ELF-1 (cell line): ENCODE data around the gene CDC42BPA.
"Not testable (repeated sequence)": the region's sequence is repeated elsewhere in the genome, so short reads cannot be mapped to it uniquely, and the experiment has no call there.

Experiments
- DNase-seq: peaks from one replicate; pipeline ENCODE4 v3.0.0-alpha.2; 2016; ENCODE audit warnings: low read depth, low spot score

CDC42BPA gene

DNA sequence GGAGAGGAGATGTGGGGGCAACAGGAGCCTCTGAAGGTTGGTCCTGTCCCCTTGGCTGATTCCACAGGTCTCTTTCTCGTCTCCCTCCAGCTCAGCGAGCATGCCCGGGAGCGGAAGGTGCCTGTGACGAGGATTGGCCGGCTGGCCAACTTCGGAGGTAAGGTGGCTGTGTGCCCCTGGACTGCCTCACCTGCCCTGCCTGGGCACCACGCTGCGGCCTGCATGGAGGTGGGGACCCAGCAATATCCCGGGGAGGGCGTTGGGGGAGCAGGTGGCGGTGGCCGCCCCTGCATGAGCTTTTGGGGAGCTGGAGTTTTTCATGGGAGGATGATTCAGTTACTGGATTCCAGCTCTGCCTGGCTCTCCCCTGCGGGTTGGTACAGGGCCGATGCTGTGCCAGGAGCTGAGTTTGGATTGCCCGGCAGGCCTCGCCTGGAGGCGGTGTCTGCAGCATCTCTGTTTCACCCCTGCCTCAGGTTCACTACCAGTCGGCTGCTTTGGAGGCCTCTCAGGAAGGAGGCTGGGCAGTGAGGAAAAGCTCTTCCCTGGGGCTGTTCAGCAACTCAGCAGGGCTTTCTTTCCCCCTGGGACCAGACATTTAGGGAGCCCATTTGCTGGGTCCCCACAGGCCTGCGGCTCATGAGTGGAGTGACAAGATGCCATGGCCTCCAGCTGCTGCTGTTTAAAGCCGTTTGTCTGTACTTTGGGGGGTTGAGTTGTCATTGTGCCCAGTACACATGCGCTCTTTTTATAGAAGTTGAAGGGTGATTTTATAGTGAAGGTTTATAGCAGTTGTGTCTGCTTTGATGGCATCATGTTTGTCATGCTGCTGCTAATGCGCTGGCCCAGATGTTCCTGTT lies 352.5 kb downstream of the CDC42BPA start:
- DNase-seq = no peak

DNA sequence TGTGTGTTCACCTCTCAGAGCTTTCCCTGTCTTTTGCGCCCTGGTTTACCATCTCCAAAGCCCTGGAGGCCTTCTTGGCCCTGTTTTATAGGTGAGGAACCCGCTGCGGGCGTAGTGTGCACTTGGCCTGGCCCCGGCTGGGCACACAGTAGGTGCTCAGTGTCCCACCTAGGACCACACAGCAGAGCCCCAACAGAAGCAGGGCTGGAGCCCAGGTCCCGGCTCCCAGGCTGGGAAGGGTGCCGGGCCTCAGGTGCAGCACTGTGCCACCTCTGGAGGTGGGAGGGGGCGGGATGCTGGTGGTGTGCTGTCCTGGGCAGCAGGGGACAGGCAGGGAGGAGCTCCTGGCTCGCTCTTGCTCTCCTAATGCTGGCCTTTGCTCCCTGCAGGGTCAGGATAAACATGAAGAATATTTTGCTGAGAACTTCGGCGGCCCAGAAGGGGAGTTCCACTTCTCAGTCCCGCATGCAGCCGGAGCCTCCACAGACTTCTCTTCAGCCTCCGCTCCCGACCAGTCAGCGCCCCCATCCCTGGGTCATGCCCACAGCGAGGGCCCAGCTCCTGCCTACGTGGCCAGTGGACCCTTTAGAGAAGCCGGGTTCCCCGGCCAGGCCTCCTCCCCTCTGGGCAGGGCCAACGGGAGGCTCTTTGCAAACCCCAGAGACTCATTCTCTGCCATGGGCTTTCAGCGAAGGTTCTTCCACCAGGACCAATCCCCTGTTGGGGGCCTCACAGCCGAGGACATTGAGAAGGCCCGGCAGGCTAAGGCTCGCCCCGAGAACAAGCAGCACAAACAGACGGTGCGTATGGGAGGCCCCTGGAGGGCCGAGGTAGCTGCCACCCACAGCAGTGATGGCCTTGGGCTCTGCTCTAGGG lies 353.4 kb downstream of the CDC42BPA start:
- DNase-seq = no peak

DNA sequence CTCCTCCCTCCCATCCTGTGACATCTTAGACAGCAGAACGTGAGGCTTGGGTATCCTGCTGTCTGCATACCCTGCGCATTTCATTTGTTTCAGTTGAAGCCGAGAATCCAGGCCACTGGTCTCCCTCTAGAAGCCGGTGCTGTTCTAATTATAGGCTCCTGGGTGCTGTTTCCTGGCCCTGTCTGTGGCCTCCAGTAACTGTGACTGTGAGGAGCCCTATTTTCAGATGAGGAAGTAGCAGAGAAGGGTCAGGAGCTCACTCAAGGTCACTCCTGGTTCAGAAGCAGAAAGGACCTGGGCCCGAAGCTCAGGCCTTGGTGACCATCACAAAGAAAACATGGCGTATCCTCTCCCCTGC lies 354.2 kb downstream of the CDC42BPA start:
- DNase-seq = no peak

DNA sequence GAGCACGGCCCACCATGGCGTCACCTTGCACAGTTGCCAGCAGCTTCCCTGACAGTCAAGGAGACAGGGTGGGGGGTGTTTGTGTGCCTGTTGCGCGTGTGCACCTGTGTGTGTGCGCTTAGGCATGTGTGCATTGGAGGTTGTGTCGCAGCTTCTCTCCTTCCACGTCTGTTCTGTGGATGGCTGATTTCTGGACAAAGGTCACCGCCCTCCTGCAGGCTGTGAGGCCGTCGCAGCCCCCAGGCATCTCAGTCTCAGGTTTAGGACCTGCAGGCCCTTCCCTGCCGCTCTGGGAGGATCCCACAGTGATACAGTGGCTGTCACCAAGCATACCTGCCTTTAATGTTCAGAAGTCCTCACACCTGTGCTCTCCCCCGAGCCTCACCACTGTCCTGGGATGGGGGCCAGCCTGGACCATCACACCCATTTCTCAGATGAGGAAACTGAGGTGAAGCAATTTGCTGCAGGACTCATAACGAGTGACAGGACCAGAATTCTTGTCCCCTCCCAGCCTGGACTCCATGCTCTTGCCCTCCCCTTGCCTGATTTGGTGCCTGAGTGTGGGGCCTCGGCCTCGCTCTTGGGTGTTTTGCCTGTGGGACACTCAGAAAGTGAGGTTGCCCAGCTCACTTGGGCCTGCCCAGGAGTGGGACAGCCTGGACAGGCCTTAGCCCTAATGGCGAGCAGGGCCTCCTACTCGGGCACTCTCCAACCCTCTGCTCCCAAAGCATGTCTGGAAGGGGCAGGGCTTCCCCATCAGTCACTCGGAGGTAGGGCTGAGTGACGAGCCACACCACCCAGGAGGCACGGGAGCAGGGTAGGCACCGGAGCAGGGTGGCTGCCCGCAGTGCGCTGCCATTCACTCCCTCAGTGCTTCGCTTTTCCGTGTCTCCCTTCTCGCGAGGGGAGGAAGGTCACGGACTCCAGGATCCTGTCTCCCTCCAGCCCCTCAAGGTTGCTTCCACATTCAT lies 355.6 kb downstream of the CDC42BPA start:
- DNase-seq = no peak

DNA sequence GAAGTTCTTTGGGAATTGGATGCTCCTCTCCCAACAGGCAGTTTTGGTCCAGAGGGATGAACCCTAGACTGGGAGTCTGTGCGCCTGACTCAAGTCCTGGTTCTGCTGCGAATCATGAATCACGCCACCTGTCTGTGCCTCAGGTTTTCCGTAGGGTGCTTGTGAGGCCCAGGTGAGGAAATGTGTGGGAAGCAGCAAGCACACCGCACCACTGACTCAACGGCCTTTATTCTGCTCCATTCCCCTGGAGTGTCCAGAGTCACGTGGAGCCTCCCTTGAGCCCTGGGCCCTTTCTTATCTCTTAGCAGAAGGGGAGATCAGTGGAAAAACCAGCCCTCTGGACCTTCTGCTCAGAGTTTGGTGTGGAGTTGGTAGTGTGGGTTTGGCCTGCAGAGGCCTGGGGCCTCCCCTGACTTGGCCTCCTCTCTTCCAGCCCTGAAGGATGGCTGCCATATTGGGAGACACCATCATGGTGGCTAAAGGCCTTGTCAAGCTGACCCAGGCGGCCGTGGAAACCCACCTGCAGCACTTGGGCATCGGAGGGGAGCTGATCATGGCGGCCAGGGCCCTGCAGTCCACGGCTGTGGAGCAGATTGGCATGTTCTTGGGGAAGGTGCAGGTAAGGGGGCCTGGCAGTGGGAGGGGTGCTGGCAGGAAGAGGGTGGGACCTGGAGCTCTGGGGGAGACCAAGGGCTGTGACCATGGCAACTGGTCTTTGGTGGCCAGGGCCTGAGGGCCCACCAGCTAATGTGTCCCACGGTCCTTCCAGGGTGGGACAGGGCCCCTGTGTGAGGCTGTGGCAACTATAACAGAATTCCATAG lies 357.1 kb downstream of the CDC42BPA start:
- DNase-seq = no peak

DNA sequence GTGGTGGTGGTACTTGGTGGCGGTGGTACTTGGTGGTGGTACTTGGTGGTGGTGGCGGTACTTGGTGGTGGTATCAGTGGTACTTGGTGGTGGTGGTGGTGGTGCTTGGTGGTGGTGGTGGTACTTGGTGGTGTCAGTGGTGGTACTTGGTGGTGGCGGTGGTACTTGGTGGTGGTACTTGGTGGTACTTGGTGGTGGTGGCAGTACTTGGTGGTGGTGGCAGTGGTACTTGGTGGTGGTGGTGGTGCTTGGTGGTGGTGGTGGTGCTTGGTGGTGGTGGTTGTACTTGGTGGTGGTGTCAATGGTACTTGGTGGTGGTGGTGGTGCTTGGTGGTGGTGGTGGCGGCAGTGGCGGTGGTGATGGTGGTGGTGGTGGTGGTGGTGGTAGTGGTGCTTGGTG lies 358.0 kb downstream of the CDC42BPA start:
- no peak for DNase-seq

DNA sequence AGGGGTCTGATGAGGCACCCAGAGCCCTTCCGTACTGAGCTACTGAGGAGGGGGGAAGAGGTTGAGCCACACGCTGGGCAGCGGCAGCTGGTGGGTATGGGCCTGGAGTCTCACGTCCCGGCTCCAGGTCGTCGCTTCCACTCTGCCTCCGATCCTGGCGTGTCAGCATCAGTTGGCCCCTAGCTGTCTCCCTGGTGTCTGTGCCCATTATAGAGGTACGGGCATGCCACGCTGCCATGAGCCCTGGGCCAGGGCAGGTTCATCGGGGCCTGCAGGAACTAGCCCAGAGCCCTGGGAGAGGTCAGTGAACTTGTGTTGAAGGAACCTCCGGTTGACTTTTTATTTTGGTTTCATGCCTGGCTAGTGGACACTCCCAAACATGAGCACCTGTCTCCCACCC lies 360.0 kb downstream of the CDC42BPA start:
- no peak for DNase-seq

DNA sequence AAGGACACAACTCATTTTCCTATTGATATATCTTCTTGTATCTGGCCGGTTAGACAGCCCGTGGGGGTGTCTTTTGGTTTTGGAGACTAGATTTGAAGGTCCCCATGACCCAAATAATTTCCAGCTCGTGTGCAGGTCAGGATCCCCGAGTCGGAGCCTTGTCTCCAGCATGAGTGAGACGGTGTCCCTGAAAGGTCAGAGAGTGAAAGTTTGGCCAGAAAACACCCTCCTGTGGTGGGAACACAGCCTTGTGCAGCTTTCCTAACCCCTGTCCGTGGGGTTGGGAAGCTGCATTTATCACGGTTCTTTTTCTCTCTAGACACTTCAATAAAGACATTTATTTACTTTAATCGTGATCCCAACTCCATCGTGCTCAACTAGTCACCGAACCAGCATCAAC lies 360.6 kb downstream of the CDC42BPA start:
- DNase-seq = no peak

DNA sequence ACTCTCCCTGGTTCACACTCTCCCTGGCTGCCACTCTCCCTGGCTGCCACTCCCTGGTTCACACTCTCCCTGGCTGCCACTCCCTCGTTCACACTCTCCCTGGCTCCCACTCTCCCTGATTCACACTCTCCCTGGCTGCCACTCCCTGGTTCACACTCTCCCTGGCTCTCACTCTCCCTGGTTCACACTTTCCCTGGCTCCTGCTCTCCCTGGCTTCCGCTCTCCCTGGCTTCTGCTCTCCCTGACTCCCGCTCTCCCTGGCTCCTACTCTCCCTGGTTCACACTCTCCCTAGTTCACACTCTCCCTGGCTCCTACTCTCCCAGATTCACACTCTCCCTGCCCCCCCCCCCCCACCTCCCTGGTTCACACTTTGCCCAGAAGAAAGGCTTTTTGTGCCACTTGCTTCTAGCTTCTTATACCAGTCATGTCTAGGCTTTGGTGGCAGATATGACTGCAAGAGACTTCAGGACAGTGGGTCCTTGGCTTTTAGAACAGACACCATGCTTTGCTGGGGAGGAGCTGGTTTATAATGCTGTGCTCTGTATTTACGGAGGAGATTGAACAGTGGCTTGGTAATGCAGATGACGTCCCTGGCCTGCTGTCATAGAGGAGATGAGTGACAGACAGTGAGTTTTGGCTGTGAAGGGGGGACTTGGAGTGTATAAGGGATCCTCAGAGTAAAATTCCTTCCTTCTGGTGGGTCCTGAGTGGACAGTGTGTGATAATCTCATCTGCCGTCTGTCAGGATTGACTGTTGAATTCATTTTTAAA lies 361.2 kb downstream of the CDC42BPA start:
- no peak for DNase-seq

DNA sequence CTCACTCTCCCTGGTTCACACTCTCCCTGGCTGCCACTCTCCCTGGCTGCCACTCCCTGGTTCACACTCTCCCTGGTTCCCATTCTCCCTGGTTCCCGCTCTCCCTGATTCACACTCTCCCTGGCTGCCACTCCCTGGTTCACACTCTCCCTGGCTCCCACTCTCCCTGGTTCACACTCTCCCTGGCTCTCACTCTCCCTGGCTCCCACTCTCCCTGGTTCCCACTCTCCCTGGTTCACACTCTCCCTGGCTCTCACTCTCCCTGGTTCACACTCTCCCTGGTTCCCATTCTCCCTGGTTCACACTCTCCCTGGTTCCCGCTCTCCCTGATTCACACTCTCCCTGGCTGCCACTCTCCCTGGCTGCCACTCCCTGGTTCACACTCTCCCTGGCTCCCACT lies 362.4 kb downstream of the CDC42BPA start:
- not testable (repeated sequence) for DNase-seq

DNA sequence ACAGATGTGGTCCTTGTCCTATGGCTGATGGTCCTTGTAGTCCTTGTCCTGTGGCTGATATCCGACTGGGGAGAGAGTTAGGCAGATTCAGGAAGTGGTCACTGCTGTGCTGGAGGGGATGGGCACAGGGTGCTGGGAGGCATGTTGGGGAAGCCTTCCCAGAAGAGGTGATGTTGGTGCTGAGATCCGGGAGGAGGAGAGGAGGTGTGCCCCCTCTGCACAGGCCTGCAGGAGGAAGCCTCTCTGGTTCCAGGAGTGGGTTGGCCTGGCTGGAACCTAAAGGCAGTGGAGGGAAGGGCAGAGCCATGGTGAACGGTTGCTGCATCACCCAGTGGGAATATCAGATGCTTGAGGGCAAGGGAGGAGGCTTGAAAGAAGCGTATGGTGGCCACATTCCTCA lies 363.5 kb downstream of the CDC42BPA start:
- DNase-seq = no peak

DNA sequence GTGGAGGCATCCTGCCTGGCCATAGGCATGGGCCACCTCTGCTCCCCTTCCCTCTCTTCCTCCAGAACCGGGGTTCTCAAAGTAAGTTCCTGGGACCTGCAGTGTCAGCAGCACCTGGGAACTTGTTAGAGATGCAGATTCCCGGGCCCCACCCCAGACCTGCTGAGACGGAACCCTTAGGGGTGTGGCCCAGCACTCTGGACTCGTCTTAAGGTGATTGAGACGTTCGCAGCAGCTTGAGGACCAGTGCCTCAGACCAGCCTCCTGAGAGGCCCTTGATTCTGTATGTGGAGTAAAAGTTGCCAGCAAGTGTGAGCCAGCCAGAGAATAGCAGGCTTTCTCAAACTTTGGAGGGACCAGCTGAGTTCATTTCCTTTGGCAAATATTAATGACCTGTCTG lies 364.0 kb downstream of the CDC42BPA start:
- no peak for DNase-seq

DNA sequence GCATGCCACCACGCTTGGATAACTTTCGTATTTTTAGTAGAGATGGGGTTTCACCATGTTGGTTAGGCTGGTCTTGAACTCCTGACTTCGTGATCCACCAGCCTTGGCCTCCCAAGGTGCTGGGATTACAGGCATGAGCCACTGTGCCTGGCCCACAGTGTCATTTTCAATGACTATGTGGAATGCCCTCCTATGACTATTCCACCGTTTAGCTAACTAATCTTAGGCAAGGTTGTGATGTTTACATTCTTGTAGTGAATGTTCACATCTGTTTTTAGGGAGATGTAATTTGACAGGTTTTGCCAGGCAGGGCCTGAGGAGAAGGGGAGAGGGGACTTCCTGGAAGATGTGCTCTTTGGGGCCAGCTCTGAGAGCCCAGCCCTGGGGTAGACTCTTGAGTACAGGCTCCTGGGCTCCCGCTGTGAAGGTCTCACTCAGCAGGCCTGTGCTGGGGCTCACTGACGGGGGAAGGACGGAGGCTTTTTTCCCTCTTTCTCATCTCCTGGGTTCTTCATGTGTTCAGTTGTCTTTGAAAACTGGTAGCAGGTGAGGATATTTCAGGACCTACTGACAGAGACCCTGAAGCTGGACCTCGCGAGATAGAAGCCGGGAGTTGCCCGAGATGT lies 365.0 kb downstream of the CDC42BPA start:
- DNase-seq = no peak

DNA sequence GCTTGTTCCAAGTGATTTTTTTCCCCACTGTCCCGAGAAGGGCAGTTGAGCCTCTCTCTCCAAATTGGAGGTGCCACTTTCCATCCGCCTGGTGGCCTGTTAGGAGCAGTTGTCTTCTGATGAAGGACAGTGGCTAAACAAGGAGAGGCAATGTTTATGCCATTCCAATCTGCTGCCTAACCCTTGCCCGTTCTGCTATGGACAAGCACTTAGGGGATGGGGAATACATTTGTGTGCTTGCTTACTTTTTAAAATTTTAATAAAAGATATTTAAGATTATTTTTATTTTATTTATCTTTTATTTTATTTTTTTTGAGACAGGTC lies 366.2 kb downstream of the CDC42BPA start:
- DNase-seq = no peak

DNA sequence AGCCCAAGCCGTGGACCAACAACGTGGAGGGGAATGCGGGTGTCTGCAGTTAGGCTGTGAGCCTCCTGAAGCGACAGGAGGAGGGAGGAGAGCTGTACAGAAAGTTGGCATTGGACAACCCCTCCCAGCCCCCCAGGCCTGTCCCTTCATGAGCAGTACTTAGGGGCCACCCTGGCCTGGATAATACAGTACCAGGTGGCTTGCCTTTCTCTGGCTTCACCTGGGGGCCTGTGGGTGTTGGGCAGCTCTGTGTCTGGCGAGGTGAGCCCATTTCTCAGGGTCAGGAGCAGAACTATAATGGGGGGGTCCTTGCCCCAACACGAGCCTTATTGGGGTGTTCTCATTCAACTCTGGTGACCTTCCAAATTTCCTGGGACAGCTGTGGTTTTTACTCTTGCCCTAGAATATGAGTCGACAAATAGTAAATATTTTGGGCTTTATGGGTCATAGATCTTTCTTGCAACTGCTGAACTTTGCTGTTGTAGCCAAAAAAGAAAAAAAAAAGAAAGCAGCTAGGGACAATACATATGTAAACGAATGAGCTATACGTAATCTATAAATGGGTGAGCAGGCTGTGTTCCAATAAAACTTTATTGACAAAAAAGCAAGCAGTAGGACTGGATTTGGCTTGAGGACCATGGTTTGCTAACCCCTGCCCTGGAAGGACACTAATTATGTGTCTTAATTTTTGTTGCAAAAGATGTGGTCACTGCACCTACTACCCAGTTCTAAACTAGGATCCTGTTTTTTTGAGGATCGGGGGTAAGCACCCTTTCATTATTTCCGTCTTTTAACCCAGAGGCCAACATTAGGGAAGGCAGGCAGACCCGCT lies 366.8 kb downstream of the CDC42BPA start:
- no peak for DNase-seq

DNA sequence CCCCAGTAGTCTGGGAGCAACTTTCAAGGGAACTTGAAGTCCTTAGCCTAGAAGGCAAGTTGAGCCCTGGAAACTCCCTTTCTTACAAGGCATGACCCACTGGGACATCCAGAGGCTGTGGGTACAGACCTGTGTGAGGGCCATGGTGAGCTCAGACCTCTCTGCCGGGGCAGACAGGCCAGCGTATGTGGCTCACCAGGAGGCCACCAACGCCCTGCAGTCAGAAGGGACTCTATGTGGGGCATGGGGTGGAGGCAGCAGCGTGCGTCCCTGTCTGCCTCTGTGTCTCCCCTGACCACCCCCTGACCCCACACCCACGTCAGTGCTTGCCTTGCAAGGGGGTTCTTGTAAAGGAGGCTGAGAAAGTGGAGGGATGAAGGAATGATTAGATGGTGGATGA lies 367.4 kb downstream of the CDC42BPA start:
- DNase-seq = no peak

DNA sequence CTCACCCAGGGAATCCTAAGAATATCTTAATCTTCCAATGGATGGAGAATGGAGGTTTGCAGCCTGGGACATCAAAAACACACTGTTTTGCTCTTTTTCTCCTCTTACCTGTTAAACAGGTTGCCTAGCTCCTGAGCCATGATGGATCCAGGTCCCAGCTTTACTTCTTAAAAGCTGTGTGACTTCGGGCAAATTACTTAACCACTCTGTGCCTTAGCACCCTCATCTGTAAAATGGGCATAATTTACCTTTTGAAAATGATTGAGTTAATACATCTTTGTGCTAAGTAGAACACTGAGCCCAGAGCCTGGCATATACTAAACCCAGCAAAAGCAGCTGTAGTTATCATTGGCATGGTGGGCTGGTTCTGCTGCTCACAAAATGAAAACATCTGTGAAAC lies 368.0 kb downstream of the CDC42BPA start:
- DNase-seq = no peak

DNA sequence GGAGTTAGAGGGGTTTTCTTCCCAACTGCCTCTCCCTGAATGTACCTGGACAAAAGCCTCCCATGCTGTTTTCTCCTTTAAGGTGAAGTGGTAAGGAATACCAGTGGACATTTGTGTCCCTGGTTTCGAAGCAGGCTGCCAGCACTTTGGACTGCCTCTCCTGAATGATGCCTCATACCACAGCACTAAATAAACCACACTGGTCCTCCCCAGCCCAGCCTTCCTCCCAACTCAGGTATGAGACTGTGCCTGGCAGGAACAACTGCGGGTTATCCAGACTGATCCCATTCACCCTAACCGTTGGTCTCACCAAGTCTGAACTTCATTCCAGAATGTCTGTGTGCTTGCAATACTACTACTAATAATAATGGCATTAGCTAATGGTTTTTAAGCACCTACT lies 368.9 kb downstream of the CDC42BPA start:
- no peak for DNase-seq

DNA sequence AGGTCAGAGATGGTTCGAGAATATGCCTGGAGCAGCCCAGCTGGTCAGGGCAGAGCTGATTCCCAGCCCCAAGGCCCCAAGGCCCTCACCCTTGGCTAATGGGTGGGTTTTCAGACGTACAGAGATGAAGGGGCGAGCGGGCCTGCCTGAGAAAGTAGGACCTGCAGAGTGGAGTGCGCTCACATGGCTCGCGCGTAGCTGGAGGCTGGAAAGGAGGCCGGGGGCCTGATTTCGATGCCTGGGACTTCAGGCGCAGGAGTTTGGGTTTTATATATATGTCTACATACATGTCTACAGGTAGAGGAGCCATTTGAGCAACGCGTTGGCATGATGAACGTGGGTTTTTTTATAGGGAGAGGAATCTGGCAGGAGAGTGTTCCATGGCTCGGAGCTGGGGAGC lies 369.3 kb downstream of the CDC42BPA start:
- no peak for DNase-seq
